B cell (primary cell): Measurements from ENCODE around the gene CLDN24. TPM values are rescaled to one million over a fixed set of nuclear protein-coding genes. Genes with fewer than 3 reads are reported as not detected.

Source experiments
- ATAC-seq: fragments of 200-7000 bp; cut with Tn5 transposase; one replicate; pipeline ENCODE4 v1.10.0; 2021; ENCODE audit warnings: low read depth, mild to moderate bottlenecking, moderate number of reproducible peaks, moderate library complexity
- CTCF ChIA-PET: fragments of 350-600 bp; sonication (Branson Sonifier 250); formaldehyde crosslinking; loops from one replicate; lab custom pipeline; 2021; ENCODE audit warnings: antibody characterized with exemption, inconsistent platforms; lab: Charles Lee
- POLR2A ChIA-PET: fragments of 350-600 bp; sonication (Branson Sonifier 250); formaldehyde crosslinking; loops from one replicate; lab custom pipeline; 2021; ENCODE audit warnings: antibody characterized with exemption; lab: Charles Lee
- DNase-seq: peaks from one replicate; pipeline ENCODE4 v3.0.0; 2013
- H2AFZ ChIP-seq: 2 replicates; pipeline ENCODE4 v1.6.1; 2012; ENCODE audit warnings: mild to moderate bottlenecking, low read depth, low read length; ENCODE audit not compliant: insufficient read depth, poor library complexity, severe bottlenecking
- H3K27ac ChIP-seq, 2 donors: 1 replicate in 1 of 2; 2 replicates in 1 of 2; pipeline ENCODE4 v1.5.1; 2012 to 2013; ENCODE audit warnings: low read length in 2 of 2, mild to moderate bottlenecking in 2 of 2, moderate library complexity in 1 of 2
- H3K27me3 ChIP-seq, 4 experiments: fragments of 200-600 bp in 1 of 4; sonication (generic) in 1 of 4; replicated peaks in 1 of 4; 1 replicate in 2 of 4; 2 replicates in 2 of 4; pipeline versions ENCODE4 v1.6.1 to v1.7.0; 2013 to 2016; ENCODE audit warnings: low read length in 3 of 4, mild to moderate bottlenecking in 2 of 4, mixed read lengths in 1 of 4, moderate library complexity in 1 of 4; ENCODE audit not compliant: insufficient read depth in 4 of 4, control insufficient read depth in 3 of 4; ENCODE audit errors: control extremely low read depth in 1 of 4
- H3K36me3 ChIP-seq, 2 experiments: replicated peaks in 1 of 2; 1 replicate in 1 of 2; 2 replicates in 1 of 2; pipeline versions ENCODE4 v1.6.1 to v1.7.1; 2013; ENCODE audit warnings: low read length in 1 of 2; ENCODE audit not compliant: insufficient read depth in 2 of 2, control insufficient read depth in 1 of 2; ENCODE audit errors: control extremely low read depth in 1 of 2, extremely low read depth in 1 of 2
- H3K4me1 ChIP-seq, 2 donors: fragments of 200-600 bp in 1 of 2; sonication (generic) in 1 of 2; 1 replicate in 1 of 2; 2 replicates in 1 of 2; pipeline versions ENCODE4 v1.5.1 to v1.6.1; 2013 to 2017; ENCODE audit warnings: low read length in 2 of 2; ENCODE audit not compliant: control insufficient read depth in 2 of 2, insufficient read depth in 2 of 2
- H3K4me2 ChIP-seq: replicated peaks from 2 replicates; pipeline ENCODE3; 2012; ENCODE audit warnings: mild to moderate bottlenecking, low read depth, low read length; ENCODE audit not compliant: poor library complexity, severe bottlenecking
- H3K4me3 ChIP-seq, 5 experiments: fragments of 200-600 bp in 1 of 5; sonication (generic) in 1 of 5; 1 replicate in 3 of 5; 2 replicates in 2 of 5; pipeline versions ENCODE4 v1.5.1 to v1.7.0; 2011 to 2016; ENCODE audit warnings: low read length in 4 of 5, mild to moderate bottlenecking in 4 of 5, low read depth in 2 of 5, control low read depth in 1 of 5, moderate library complexity in 1 of 5; ENCODE audit not compliant: insufficient read depth in 1 of 5; ENCODE audit errors: control extremely low read depth in 1 of 5, extremely low read depth in 1 of 5
- H3K79me2 ChIP-seq: fragments of 200-600 bp; sonication (generic); one replicate; pipeline ENCODE4 v1.6.0; 2016; ENCODE audit warnings: low read length; ENCODE audit not compliant: control insufficient read depth, insufficient read depth
- H3K9ac ChIP-seq: fragments of 200-600 bp; sonication (generic); 2 replicates; pipeline ENCODE4 v1.6.1; 2017; ENCODE audit warnings: mild to moderate bottlenecking, low read length, moderate library complexity
- H3K9me3 ChIP-seq, 3 donors: one replicate each; pipeline versions ENCODE4 v1.6.1 to v1.7.1; 2013; ENCODE audit warnings: low read length in 2 of 3; ENCODE audit not compliant: control insufficient read depth in 2 of 3, insufficient read depth in 1 of 3; ENCODE audit errors: control extremely low read depth in 1 of 3
- H4K20me1 ChIP-seq: 2 replicates; pipeline ENCODE4 v1.6.0; 2012; ENCODE audit warnings: mild to moderate bottlenecking, low read length; ENCODE audit not compliant: insufficient read depth, control insufficient read depth, poor library complexity, severe bottlenecking
- H3K27ac Mint-ChIP-seq: one replicate; pipeline ENCODE4 v1.8.0; 2021; ENCODE audit warnings: mixed read lengths
- H3K27me3 Mint-ChIP-seq: one replicate; pipeline ENCODE4 v1.8.0; 2021; ENCODE audit warnings: mixed read lengths
- H3K4me1 Mint-ChIP-seq: one replicate; pipeline ENCODE4 v1.8.0; 2021; ENCODE audit warnings: mixed read lengths
- H3K4me3 Mint-ChIP-seq: one replicate; pipeline ENCODE4 v1.8.0; 2021; ENCODE audit warnings: mixed read lengths
- H3K9me3 Mint-ChIP-seq: one replicate; pipeline ENCODE4 v1.8.0; 2022; ENCODE audit warnings: mixed read lengths; ENCODE audit not compliant: insufficient read depth
- CTCF ChIP-seq: fragments of 200-600 bp; IDR thresholded peaks from one replicate; pipeline ENCODE4 v1.8.0; 2022; ENCODE audit warnings: antibody characterized with exemption, mild to moderate bottlenecking
- EZH2 ChIP-seq: IDR thresholded peaks from 2 replicates; pipeline ENCODE4 v1.6.1; 2012; ENCODE audit warnings: borderline replicate concordance, low read depth, mild to moderate bottlenecking, moderate library complexity, low read length; ENCODE audit not compliant: insufficient read depth, poor library complexity, severe bottlenecking
- WGBS: methylation state at CpG from one replicate; pipeline ENCODE4 v1.1.5; 2013; ENCODE audit warnings: missing lambda C conversion rate; ENCODE audit not compliant: insufficient coverage; 5-methylcytosine and 5-hydroxymethylcytosine counted together
- intact Hi-C: fragments of 100-400 bp; cut with micrococcal nuclease; formaldehyde crosslinking; loops from one replicate; pipeline ENCODE4 v1.10.0; 2022
- polyA plus RNA-seq: library from polyadenylated mRNA; depleted of rRNA; stranded (reverse); fragments of >200 nt; gene quantifications from 2 replicates; pipeline ENCODE4 v1.2.3, GENCODE V29; 2012
- total RNA-seq, 2 donors: library from RNA; stranded (reverse); fragments of 120-200 nt in 1 of 2; gene quantifications; 1 replicate in 1 of 2; 2 replicates in 1 of 2; pipeline versions ENCODE4 v1.2.3 to v1.2.4, GENCODE V29; 2013 to 2022

The CLDN24 gene
- total and polyA plus RNA-seq, 2 donors (not counting 1 experiment from before 2014, with no cell fraction given), result not detected

DNA sequence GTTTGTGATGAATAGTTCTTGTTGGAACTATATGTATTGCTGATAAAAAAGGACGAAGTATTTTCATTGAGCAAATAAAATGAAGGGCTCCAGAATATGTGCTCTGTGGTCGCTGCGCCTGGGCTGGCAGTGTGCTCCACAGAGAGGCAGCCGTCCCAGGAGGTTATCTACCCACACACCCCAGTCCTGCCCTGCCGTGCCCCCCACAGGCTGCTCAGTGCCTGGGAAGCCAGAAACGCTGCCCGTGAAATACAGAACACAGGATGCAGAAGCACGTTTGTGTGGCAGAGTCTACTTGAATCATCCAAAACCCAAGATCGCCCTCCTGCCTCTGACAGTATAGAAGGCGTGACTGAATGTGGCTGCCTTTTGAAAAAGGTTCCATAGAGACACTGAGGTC lies 3.6 kb downstream of the CLDN24 start:
- ChIA-PET CTCF (no interaction called here), POLR2A (no interaction called here)
- H3K27me3 Mint-ChIP-seq, result peaks cover 11% of the 10 kb centered on the region
- H3K4me3 ChIP-seq, result no peak overlapping the region
- WGBS, result 56% methylated on average over 4 of the region's 10 CpGs
- intact Hi-C loops, result no loop called here
- no peaks in the 10 kb centered on the region for H3K4me1 ChIP-seq
- no peak overlapping the region for H3K27ac ChIP-seq
- H3K4me1 Mint-ChIP-seq, result no peaks in the 10 kb centered on the region
- no peaks in the 10 kb centered on the region for H3K79me2 ChIP-seq
- no peak overlapping the region for H3K4me2 ChIP-seq
- H3K4me3 Mint-ChIP-seq, result no peak overlapping the region
- H2AFZ ChIP-seq, result no peak overlapping the region
- no peaks in the 10 kb centered on the region for H3K27me3 ChIP-seq
- ATAC-seq, result no peak
- no peaks in the 10 kb centered on the region for H3K36me3 ChIP-seq
- H3K9me3 ChIP-seq, result no peaks in the 10 kb centered on the region
- H3K27ac Mint-ChIP-seq, result no peak overlapping the region
- DNase-seq, result no peak
- no peaks in the 10 kb centered on the region for H3K9me3 Mint-ChIP-seq
- H3K9ac ChIP-seq, result no peak overlapping the region
- no peaks in the 10 kb centered on the region for H4K20me1 ChIP-seq
- TF ChIP-seq CTCF, result no peak
- no peak for TF ChIP-seq EZH2

GRCh38 chr4:183314806-183315205 lies 7.4 kb downstream of the CLDN24 start:
- Mint-ChIP-seq H3K4me3 (no peak overlapping the region), H3K9me3 (no peaks in the 10 kb centered on the region), H3K27me3 (peaks cover 15% of the 10 kb centered on the region), H3K4me1 (no peaks in the 10 kb centered on the region), H3K27ac (no peak overlapping the region)
- no peaks in the 10 kb centered on the region for H3K79me2 ChIP-seq
- H3K4me1 ChIP-seq, result no peaks in the 10 kb centered on the region
- whole genome bisulfite sequencing, result 96% methylated on average over 5 of the region's 9 CpGs
- no peak overlapping the region for H3K4me3 ChIP-seq
- no peaks in the 10 kb centered on the region for H3K27me3 ChIP-seq
- no peak overlapping the region for H3K4me2 ChIP-seq
- H2AFZ ChIP-seq, result no peak overlapping the region
- no peak overlapping the region for H3K9ac ChIP-seq
- H3K36me3 ChIP-seq, result no peaks in the 10 kb centered on the region
- ChIA-PET CTCF (no interaction called here), POLR2A (no interaction called here)
- intact Hi-C loops, result no loop called here
- H3K9me3 ChIP-seq, result no peaks in the 10 kb centered on the region
- no peaks in the 10 kb centered on the region for H4K20me1 ChIP-seq
- H3K27ac ChIP-seq, result no peak overlapping the region
- no peak for TF ChIP-seq EZH2
- TF ChIP-seq CTCF, result no peak
- ATAC-seq (no peak), DNase-seq (no peak)
